ENCODE measurements around the gene CRYBG1. TPM values are rescaled to one million over a fixed set of nuclear protein-coding genes. Genes with fewer than 3 reads are reported as not detected.

The CRYBG1 gene
- polyA plus RNA-seq: 33.8 to 54.7 TPM (median 36.9 TPM) in 3 replicates
- polyA plus RNA-seq (2011; ENCODE audit: low read depth): 60.7 TPM
- 20.3 and 32.0 TPM in 2 replicates for polyA plus RNA-seq (2011; cell fraction: cytosol; rRNA removed)
- polyA plus RNA-seq (2011; cell fraction: nucleus; rRNA removed): 51.0 and 57.2 TPM in 2 replicates
- polyA plus RNA-seq (2012; ENCODE audit: low replicate concordance): 32.0 and 53.1 TPM in 2 replicates
- 26.5 to 85.7 TPM (median 52.9 TPM) in 3 replicates for polyA minus RNA-seq
- polyA minus RNA-seq (2011; cell fraction: cytosol; rRNA and poly(A)+ RNA removed): 36.6 TPM
- 61.8 and 116 TPM in 2 replicates for polyA minus RNA-seq (2011; cell fraction: nucleus; rRNA and poly(A)+ RNA removed)

GRCh38 chr6:106360410-106360988 is at the start of gene CRYBG1:
Gene CRYBG1, plus strand, starts transcription at chr6:106360717. Its CDS starts 192 bp downstream, at chr6:106360909.
- H3K27ac ChIP-seq (ENCODE audit: control insufficient read depth, insufficient read depth, low read length): peak within 1 kb of the TSS; percentile 84
- TF ChIP-seq EZH2 (IDR thresholded peaks at IDR 0.05; ENCODE audit: low read length): no peak
- TF ChIP-seq CTCF (optimal IDR thresholded peaks at IDR 0.05 in 1 of 3, IDR thresholded peaks at IDR 0.05 in 1 of 3, conservative IDR thresholded peaks at IDR 0.05 in 1 of 3; ENCODE audit: extremely low read depth in 1 of 3, insufficient read depth in 2 of 3, low read length in 3 of 3): peak; percentile 80 to 95 (median 83)
- DNase-seq (ENCODE audit: low read depth, low spot score) (no peak), FAIRE-seq (no peak)
- peaks cover 21% of the 10 kb centered on the region for H3K79me2 ChIP-seq (ENCODE audit: control insufficient read depth, insufficient read depth, low read length)
- H3K27me3 ChIP-seq (ENCODE audit: control insufficient read depth, extremely low read depth, insufficient read depth, low read length): no peaks in the 10 kb centered on the region
- H3K4me3 ChIP-seq (ENCODE audit: control insufficient read depth in 2 of 3, extremely low read depth in 1 of 3, insufficient read depth in 2 of 3, low read depth in 1 of 3, low read length in 3 of 3): peak within 1 kb of the TSS; percentile 80 to 95 (median 85)
- dilution Hi-C loops (cut with MboI; ENCODE audit: extremely low pct_ligation_motif_present, low sequenced_read_pairs): no loop called here
- no peaks in the 10 kb centered on the region for H3K9me1 ChIP-seq (ENCODE audit: control insufficient read depth, extremely low read depth, insufficient read depth, low read length)
- no peaks in the 10 kb centered on the region for H3K36me3 ChIP-seq (ENCODE audit: control insufficient read depth in 2 of 2, extremely low read depth in 1 of 2, insufficient read depth in 2 of 2, low read length in 2 of 2)
- H3K9ac ChIP-seq (ENCODE audit: control insufficient read depth, extremely low read depth, insufficient read depth, low read length): peak within 1 kb of the TSS; percentile 91
- peak within 1 kb of the TSS; percentile 88 for H3K4me2 ChIP-seq (ENCODE audit: control insufficient read depth, extremely low read depth, insufficient read depth, low read depth, low read length)
- no peaks in the 10 kb centered on the region for H3K9me3 ChIP-seq (ENCODE audit: control insufficient read depth, low read depth, low read length)
- H3K4me1 ChIP-seq (ENCODE audit: control insufficient read depth, extremely low read depth, insufficient read depth, low read length): peaks cover 7% of the 10 kb centered on the region
- no peaks in the 10 kb centered on the region for H4K20me1 ChIP-seq (ENCODE audit: control insufficient read depth, extremely low read depth, insufficient read depth, low read length)
- H2AFZ ChIP-seq (ENCODE audit: control insufficient read depth, low read length): peak within 1 kb of the TSS; percentile 97

GRCh38 chr6:106315765-106316374 is 44.6 kb upstream of the CRYBG1 start:
- FAIRE-seq (peak; percentile 60), DNase-seq (ENCODE audit: low read depth, low spot score) (peak; percentile 28)
- Histone ChIP-seq H3K4me1 (ENCODE audit: control insufficient read depth, extremely low read depth, insufficient read depth, low read length) (peaks cover 31% of the 10 kb centered on the region), H3K4me3 (ENCODE audit: control insufficient read depth in 2 of 3, extremely low read depth in 1 of 3, insufficient read depth in 2 of 3, low read depth in 1 of 3, low read length in 3 of 3) (no peak overlapping the region), H3K9me3 (ENCODE audit: control insufficient read depth, low read depth, low read length) (no peaks in the 10 kb centered on the region), H3K9ac (ENCODE audit: control insufficient read depth, extremely low read depth, insufficient read depth, low read length) (no peak overlapping the region), H3K36me3 (ENCODE audit: control insufficient read depth in 2 of 2, extremely low read depth in 1 of 2, insufficient read depth in 2 of 2, low read length in 2 of 2) (peaks cover 5 to 17% of the 10 kb centered on the region in 2 experiments), H4K20me1 (ENCODE audit: control insufficient read depth, extremely low read depth, insufficient read depth, low read length) (no peaks in the 10 kb centered on the region), H3K79me2 (ENCODE audit: control insufficient read depth, insufficient read depth, low read length) (peaks cover 79% of the 10 kb centered on the region), H2AFZ (ENCODE audit: control insufficient read depth, low read length) (no peak overlapping the region), H3K4me2 (ENCODE audit: control insufficient read depth, extremely low read depth, insufficient read depth, low read depth, low read length) (peak overlapping the region; percentile 49), H3K9me1 (ENCODE audit: control insufficient read depth, extremely low read depth, insufficient read depth, low read length) (no peaks in the 10 kb centered on the region), H3K27ac (ENCODE audit: control insufficient read depth, insufficient read depth, low read length) (no peak overlapping the region), H3K27me3 (ENCODE audit: control insufficient read depth, extremely low read depth, insufficient read depth, low read length) (no peaks in the 10 kb centered on the region)
- TF ChIP-seq CTCF (optimal IDR thresholded peaks at IDR 0.05 in 1 of 3, IDR thresholded peaks at IDR 0.05 in 1 of 3, conservative IDR thresholded peaks at IDR 0.05 in 1 of 3; ENCODE audit: extremely low read depth in 1 of 3, insufficient read depth in 2 of 3, low read length in 3 of 3): no peak
- no peak for TF ChIP-seq EZH2 (IDR thresholded peaks at IDR 0.05; ENCODE audit: low read length)
- dilution Hi-C loops (cut with MboI; ENCODE audit: extremely low pct_ligation_motif_present, low sequenced_read_pairs): no loop called here
